GM23248 (cell line): ENCODE measurements around the gene SOX10. TPM values are rescaled to one million over a fixed set of nuclear protein-coding genes. Genes with fewer than 3 reads are reported as not detected.

Experiments used
- DNase-seq: peaks from one replicate; pipeline ENCODE4 v3.0.0-alpha.2; 2015
- H2AFZ ChIP-seq: fragments of 200-600 bp; sonication (generic); 2 replicates; pipeline ENCODE4 v1.6.1; 2016; ENCODE audit warnings: antibody characterized with exemption
- H3F3A ChIP-seq: fragments of 200-600 bp; sonication (generic); 2 replicates; pipeline ENCODE4 v1.6.1; 2016; ENCODE audit warnings: mild to moderate bottlenecking, antibody characterized with exemption, mixed run types; ENCODE audit not compliant: insufficient read depth
- H3K27ac ChIP-seq: fragments of 200-600 bp; sonication (generic); 2 replicates; pipeline ENCODE4 v1.5.1; 2016; ENCODE audit warnings: mild to moderate bottlenecking
- H3K27me3 ChIP-seq: fragments of 200-600 bp; sonication (generic); replicated peaks from 2 replicates; pipeline ENCODE4 v1.6.1; 2016; ENCODE audit warnings: mild to moderate bottlenecking; ENCODE audit not compliant: insufficient read depth
- H3K36me3 ChIP-seq: fragments of 200-600 bp; sonication (generic); 2 replicates; pipeline ENCODE4 v1.6.1; 2016; ENCODE audit warnings: low read depth, mild to moderate bottlenecking
- H3K4me1 ChIP-seq: fragments of 200-600 bp; sonication (generic); 2 replicates; pipeline ENCODE4 v1.6.1; 2016; ENCODE audit warnings: mild to moderate bottlenecking; ENCODE audit not compliant: insufficient read depth
- H3K4me2 ChIP-seq: fragments of 200-600 bp; sonication (generic); one replicate; pipeline ENCODE4 v1.6.1; 2016; ENCODE audit warnings: mild to moderate bottlenecking; ENCODE audit not compliant: unreplicated experiment
- H3K4me3 ChIP-seq: fragments of 200-600 bp; sonication (generic); 2 replicates; pipeline ENCODE4 v1.5.1; 2016; ENCODE audit warnings: mild to moderate bottlenecking
- H3K79me2 ChIP-seq: fragments of 200-600 bp; sonication (generic); 2 replicates; pipeline ENCODE4 v1.6.1; 2016; ENCODE audit warnings: mild to moderate bottlenecking; ENCODE audit not compliant: insufficient read depth
- H3K9ac ChIP-seq: fragments of 200-600 bp; sonication (generic); 2 replicates; pipeline ENCODE4 v1.6.1; 2016; ENCODE audit warnings: mild to moderate bottlenecking
- H3K9me2 ChIP-seq: fragments of 200-600 bp; sonication (generic); 2 replicates; pipeline ENCODE4 v1.6.1; 2016; ENCODE audit warnings: mixed run types, mild to moderate bottlenecking, moderate library complexity; ENCODE audit not compliant: insufficient read depth
- H3K9me3 ChIP-seq: fragments of 200-600 bp; sonication (generic); one replicate; pipeline ENCODE4 v1.6.1; 2017; ENCODE audit warnings: low read depth
- H4K20me1 ChIP-seq: fragments of 200-600 bp; sonication (generic); 2 replicates; pipeline ENCODE4 v1.6.0; 2016; ENCODE audit not compliant: insufficient read depth
- EZH2 ChIP-seq: fragments of 200-600 bp; sonication (generic); IDR thresholded peaks from 2 replicates; pipeline ENCODE4 v1.6.1; 2018; ENCODE audit warnings: antibody characterized with exemption, mild to moderate bottlenecking; ENCODE audit not compliant: insufficient read depth, poor library complexity, severe bottlenecking
- EZH2phosphoT487 ChIP-seq: fragments of 200-600 bp; sonication (generic); IDR thresholded peaks from 2 replicates; pipeline ENCODE4 v1.6.1; 2018; ENCODE audit warnings: antibody characterized with exemption, moderate library complexity, mild to moderate bottlenecking, low read depth; ENCODE audit not compliant: insufficient read depth
- WGBS, 2 experiments: methylation state at CpG; one replicate each; pipeline ENCODE4 v1.1.6; 2015 to 2017; ENCODE audit warnings: low lambda C conversion rate in 2 of 2, low coverage in 1 of 2; ENCODE audit errors: missing lambda C conversion rate in 2 of 2; 5-methylcytosine and 5-hydroxymethylcytosine counted together
- in situ Hi-C: fragments of 300-500 bp; cut with MboI; formaldehyde crosslinking; loops from 2 replicates; pipeline ENCODE4 v1.15.0; 2020
- polyA plus RNA-seq: library from polyadenylated mRNA; unstranded; fragments of >200 nt; fragmentation: Nextera tagmentation; extraction: Ambion mirVana; gene quantifications from 2 replicates; pipeline ENCODE4 v1.2.1, GENCODE V29; 2016
- total RNA-seq: library from RNA; depleted of rRNA; stranded (reverse); fragments of >200 nt; shearing (Covaris generic); gene quantifications from 2 replicates; pipeline ENCODE4 v1.2.3, GENCODE V29; 2014

Gene SOX10
- total and polyA plus RNA-seq, 2 experiments from 2014 or later = not detected

- TF ChIP-seq EZH2 = no peak
- no peak for TF ChIP-seq EZH2phosphoT487
- in situ Hi-C loops = no loop called here
- Histone ChIP-seq H3K36me3 (no peaks in the 10 kb centered on the region), H3K9me2 (no peaks in the 10 kb centered on the region), H3K27ac (no peak overlapping the region), H3K4me2 (no peak overlapping the region), H3F3A (no peaks in the 10 kb centered on the region), H3K79me2 (no peaks in the 10 kb centered on the region), H3K9me3 (no peaks in the 10 kb centered on the region), H3K9ac (no peak overlapping the region), H4K20me1 (no peaks in the 10 kb centered on the region), H2AFZ (no peak overlapping the region), H3K4me1 (no peaks in the 10 kb centered on the region), H3K27me3 (no peaks in the 10 kb centered on the region), H3K4me3 (no peak overlapping the region)
- WGBS, 2 experiments = 69 to 77% methylated on average over 6 to 7 of the region's 7 CpGs
- no peak for DNase-seq
Observed at GRCh38 chr22:37998543-37998942, 14.2 kb upstream of the SOX10 start.

GRCh38 chr22:37996515-37997246 lies 12.3 kb upstream of the SOX10 start:
- no peaks in the 10 kb centered on the region for H3K4me1 ChIP-seq
- DNase-seq = no peak
- H4K20me1 ChIP-seq = no peaks in the 10 kb centered on the region
- in situ Hi-C loops = no loop called here
- no peaks in the 10 kb centered on the region for H3K27me3 ChIP-seq
- H2AFZ ChIP-seq = no peak overlapping the region
- no peaks in the 10 kb centered on the region for H3K9me3 ChIP-seq
- H3K36me3 ChIP-seq = no peaks in the 10 kb centered on the region
- H3K27ac ChIP-seq = no peak overlapping the region
- no peaks in the 10 kb centered on the region for H3K9me2 ChIP-seq
- H3F3A ChIP-seq = no peaks in the 10 kb centered on the region
- no peak overlapping the region for H3K4me3 ChIP-seq
- WGBS, 2 experiments = 72 to 82% methylated on average over 8 of the region's 8 CpGs
- no peak for TF ChIP-seq EZH2
- TF ChIP-seq EZH2phosphoT487 = no peak
- H3K4me2 ChIP-seq = no peak overlapping the region
- no peaks in the 10 kb centered on the region for H3K79me2 ChIP-seq
- H3K9ac ChIP-seq = no peak overlapping the region

GRCh38 chr22:37996079-37996478 lies 11.7 kb upstream of the SOX10 start:
- H3K9me3 ChIP-seq = no peaks in the 10 kb centered on the region
- H4K20me1 ChIP-seq = no peaks in the 10 kb centered on the region
- no peak overlapping the region for H2AFZ ChIP-seq
- H3K4me1 ChIP-seq = no peaks in the 10 kb centered on the region
- 39 to 40% methylated on average over 1 to 4 of the region's 4 CpGs for WGBS, 2 experiments
- no peak overlapping the region for H3K9ac ChIP-seq
- TF ChIP-seq EZH2 (no peak), EZH2phosphoT487 (no peak)
- no peaks in the 10 kb centered on the region for H3K79me2 ChIP-seq
- H3K36me3 ChIP-seq = no peaks in the 10 kb centered on the region
- H3K4me3 ChIP-seq = no peak overlapping the region
- H3K27ac ChIP-seq = no peak overlapping the region
- H3K4me2 ChIP-seq = no peak overlapping the region
- no peak for DNase-seq
- no peaks in the 10 kb centered on the region for H3K9me2 ChIP-seq
- no peaks in the 10 kb centered on the region for H3F3A ChIP-seq
- no peaks in the 10 kb centered on the region for H3K27me3 ChIP-seq
- in situ Hi-C loops = no loop called here

GRCh38 chr22:37995460-37995859 lies 11.1 kb upstream of the SOX10 start:
- no peaks in the 10 kb centered on the region for H3K27me3 ChIP-seq
- no peak overlapping the region for H3K9ac ChIP-seq
- H3K36me3 ChIP-seq = no peaks in the 10 kb centered on the region
- DNase-seq = no peak
- H3K27ac ChIP-seq = no peak overlapping the region
- WGBS, 2 experiments = 82 to 85% methylated on average over 4 of the region's 4 CpGs
- H4K20me1 ChIP-seq = no peaks in the 10 kb centered on the region
- no peaks in the 10 kb centered on the region for H3K4me1 ChIP-seq
- no peaks in the 10 kb centered on the region for H3K9me2 ChIP-seq
- H3F3A ChIP-seq = no peaks in the 10 kb centered on the region
- no peak overlapping the region for H3K4me2 ChIP-seq
- TF ChIP-seq EZH2phosphoT487 = no peak
- no peak for TF ChIP-seq EZH2
- no peaks in the 10 kb centered on the region for H3K79me2 ChIP-seq
- H2AFZ ChIP-seq = no peak overlapping the region
- no peak overlapping the region for H3K4me3 ChIP-seq
- H3K9me3 ChIP-seq = no peaks in the 10 kb centered on the region
- in situ Hi-C loops = no loop called here
